ENCODE data around the gene GTPBP4.

GRCh38 chr10:971150-971542 lies 17.1 kb upstream of the GTPBP4 start:
- no peak for TF ChIP-seq CTCF (IDR thresholded peaks at IDR 0.05; ENCODE audit: low read depth, low read length)
- no peak for TF ChIP-seq POLR2A (IDR thresholded peaks at IDR 0.05; ENCODE audit: extremely low read depth, insufficient read length)
